ENCODE measurements around the gene PHC1. TPM values are rescaled to one million over a fixed set of nuclear protein-coding genes. Genes with fewer than 3 reads are reported as not detected.
A peak's percentile ranks its signal among the peaks of the same experiment; 100 is the strongest.
"Not testable (repeated sequence)": the region's sequence is repeated elsewhere in the genome, so short reads cannot be mapped to it uniquely, and the experiment has no call there.

Gene PHC1
- total RNA-seq: 25.5 TPM
- long read RNA-seq, transcript PHC1-214 (15 exons, 3,626 nt): major isoform, 5 of 21 reads
- long read RNA-seq, partial matches to known transcripts: 10 of 21 reads
- long read RNA-seq, other reads (novel, unspliced or antisense): 6 of 21 reads

DNA sequence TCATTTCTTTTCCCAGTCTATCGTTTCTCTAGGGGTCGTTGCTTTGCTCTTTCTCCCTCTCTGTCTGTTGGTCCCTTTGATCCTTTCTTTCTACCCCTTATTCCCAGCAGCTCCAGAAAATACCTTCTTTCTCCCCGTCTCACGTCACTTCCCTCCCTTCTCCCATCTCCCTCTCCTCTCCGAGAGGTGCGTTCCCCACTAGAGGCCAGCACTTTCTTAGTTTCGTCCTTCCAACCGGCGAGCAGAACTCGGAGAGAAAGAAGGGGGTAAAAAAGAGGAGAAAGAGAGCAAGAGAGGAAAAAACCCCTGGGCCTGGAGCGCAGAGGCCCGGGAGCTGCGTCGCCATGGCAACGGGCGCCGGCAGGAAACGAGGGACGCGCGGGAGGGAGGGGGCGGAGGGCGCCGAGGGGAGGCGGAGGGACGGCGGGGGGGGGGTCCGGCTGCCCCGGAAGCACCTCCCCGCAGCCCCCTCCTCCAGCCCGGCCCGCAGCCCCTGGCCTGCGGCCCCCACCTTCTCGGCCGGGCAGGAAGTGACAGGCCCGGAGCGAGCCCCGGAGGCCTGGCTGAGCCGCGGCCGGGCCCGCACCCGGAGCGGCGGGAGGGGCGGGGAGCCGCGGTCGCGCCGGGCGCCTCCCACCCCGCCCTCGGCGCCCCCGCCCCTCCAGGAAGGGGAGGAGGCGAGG lies at the start of gene PHC1:
Gene PHC1, plus strand, starts transcription at position 477 of the 683 bp plus-strand sequence. CDS start 3,169 bp downstream, outside the sequence.
- intact Hi-C loops (cut with DNase I): loop anchor here (2.0 to 5.0 kb wide), 2 partner anchors 35 to 217 kb away; partner anchors contain the start of genes M6PR and RIMKLB

DNA sequence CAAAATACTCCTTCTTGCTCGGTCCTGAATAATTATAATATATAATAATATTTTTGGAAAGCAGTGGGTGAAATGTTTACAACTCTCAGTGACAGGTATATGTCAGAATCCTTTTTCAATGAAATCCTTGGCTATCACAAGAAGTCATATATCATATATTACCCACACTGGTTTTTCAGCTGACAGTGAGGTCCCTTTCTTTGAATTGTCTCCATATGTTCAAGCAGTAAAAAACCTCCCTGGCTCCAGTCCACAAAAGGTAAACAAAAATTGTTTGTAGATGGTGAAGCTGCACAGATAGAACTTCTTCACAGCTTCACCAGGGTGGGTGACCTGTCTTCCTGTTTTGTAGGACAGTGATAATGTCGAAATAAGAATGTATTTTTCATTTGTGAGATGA lies 47.9 kb upstream of the PHC1 start:
- no peak for DNase-seq (ENCODE audit: low spot score)
- intact Hi-C loops (cut with DNase I): no loop called here

More for the DNA sequence above, at the start of gene PHC1:
- DNase-seq (ENCODE audit: low spot score): peak; percentile 89

DNA sequence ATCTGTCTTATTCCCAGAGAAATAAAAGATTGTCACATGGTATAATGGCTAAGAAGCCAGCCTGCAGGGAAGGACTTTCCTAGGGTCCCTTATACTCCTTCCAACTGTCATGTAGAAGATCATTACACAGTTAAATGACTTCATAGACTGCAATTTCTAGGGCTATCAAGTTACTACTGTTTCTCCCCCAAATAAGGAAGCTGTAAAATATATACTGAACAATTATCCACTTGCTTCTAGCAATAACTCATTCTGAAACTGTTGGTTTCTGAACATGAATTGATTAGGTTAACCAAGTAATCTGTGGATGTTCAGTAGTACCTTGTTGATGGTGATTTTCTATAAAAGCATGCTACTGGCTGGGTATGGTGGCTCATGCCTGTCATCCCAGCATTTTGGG lies 47.3 kb upstream of the PHC1 start:
- intact Hi-C loops (cut with DNase I): no loop called here
- no peak for DNase-seq (ENCODE audit: low spot score)

DNA sequence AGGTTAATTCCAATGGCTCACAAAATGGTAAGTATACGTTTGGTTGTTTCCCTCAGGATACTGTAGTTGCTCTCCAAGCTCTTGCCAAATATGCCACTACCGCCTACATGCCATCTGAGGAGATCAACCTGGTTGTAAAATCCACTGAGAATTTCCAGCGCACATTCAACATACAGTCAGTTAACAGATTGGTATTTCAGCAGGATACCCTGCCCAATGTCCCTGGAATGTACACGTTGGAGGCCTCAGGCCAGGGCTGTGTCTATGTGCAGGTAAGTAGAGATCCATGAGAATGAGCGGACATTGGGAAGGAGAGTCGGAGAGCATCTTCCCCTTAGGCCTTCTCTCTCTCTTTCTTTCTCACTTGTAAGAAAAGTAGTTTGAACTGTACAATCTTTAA lies 46.5 kb upstream of the PHC1 start:
- DNase-seq (ENCODE audit: low spot score): no peak
- intact Hi-C loops (cut with DNase I): no loop called here

DNA sequence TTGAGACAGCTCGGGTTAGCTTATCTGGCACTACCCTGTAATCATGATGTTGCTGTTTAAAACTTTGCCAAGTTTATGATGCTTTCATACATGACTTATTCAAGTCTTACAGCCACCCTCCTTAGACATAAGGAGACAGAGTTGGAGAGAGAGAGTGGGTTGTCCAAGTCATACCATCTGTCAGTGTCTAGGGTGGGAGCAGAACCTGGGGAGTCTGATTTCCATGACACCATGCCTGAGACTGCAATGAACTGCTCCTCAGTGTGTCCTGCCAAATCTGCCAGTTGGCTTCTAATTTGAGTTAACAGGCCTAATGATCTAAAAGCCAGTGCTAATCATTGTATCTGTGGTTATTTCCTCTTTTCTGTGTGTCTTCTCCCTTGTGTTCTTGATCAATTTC lies 43.7 kb upstream of the PHC1 start:
- intact Hi-C loops (cut with DNase I): no loop called here
- DNase-seq (ENCODE audit: low spot score): no peak

DNA sequence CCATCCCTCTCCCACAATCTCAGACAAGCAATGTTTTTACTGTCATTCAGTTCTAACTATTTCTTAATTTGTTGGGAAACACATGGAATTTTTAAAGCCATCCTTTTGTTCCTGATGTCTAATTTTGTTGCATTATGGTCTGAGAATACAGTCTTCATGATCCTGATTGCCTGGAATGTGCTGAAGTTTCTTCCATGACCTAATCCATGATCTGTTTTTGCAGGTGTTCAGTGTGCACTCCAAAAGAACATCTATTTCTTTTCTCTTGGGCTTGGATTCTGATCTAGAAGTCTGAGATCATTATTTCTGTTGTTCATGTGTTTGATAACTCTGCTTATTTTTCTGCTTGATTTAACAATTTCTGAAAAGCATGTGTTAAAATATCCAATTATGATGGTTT lies 43.2 kb upstream of the PHC1 start:
- no peak for DNase-seq (ENCODE audit: low spot score)

DNA sequence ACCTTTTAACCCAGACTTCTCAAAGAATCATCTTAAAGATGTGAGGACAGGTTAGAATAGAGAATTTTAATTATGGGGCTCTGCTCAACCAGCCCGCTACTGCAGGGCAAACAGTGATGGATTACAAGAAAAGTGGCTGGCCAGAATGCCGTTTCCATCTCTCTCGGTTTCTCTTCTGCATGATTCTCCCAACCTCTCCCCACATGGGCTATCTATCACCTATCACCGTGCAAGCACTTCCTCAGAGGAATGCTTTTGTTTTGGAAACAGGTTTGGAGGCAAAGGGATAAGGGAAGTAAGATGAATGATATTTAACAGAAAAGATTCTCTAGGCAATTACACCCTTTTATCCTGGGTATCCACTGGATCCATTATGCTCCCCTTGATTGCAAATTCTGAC lies 37.4 kb upstream of the PHC1 start:
- intact Hi-C loops (cut with DNase I): no loop called here
- DNase-seq (ENCODE audit: low spot score): no peak

More for the DNA sequence above, 43.2 kb upstream of the PHC1 start:
- intact Hi-C loops (cut with DNase I): no loop called here

DNA sequence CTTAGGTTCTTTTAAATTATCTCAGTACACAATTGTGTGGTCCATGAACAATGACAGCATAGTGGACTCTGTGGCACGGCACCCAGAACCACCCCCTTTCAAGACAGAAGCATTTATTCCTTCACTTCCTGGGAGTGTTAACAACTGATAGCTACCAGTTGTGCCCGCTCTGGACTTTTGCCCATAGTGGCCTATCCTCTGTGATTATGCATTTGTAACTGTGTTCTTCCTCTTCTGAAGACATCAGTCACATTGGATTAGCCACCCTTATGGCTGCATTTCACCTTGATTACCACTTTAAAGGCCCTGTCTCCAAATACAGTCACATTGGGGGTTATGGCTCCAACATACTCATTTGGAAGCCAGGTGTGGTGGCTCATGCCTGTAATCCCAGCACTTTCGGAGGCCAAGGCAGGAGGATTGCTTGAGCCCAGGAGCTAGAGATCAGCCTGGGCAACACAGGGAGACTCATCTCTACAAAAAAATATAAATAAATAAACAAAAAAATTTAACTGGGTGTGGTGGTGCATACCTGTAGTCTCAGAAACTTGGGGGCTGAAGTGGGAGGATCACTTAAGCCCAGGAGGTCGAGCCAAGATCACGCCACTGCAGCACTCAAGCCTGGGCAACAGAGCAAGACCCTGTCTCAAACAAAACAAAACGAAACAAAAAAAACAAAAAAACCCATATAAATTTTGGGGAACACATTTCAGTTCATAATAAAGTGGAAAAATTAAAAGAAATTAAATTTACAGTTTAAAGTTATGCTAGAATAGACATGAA lies 27.6 kb upstream of the PHC1 start:
- intact Hi-C loops (cut with DNase I): no loop called here
- no peak for DNase-seq (ENCODE audit: low spot score)

DNA sequence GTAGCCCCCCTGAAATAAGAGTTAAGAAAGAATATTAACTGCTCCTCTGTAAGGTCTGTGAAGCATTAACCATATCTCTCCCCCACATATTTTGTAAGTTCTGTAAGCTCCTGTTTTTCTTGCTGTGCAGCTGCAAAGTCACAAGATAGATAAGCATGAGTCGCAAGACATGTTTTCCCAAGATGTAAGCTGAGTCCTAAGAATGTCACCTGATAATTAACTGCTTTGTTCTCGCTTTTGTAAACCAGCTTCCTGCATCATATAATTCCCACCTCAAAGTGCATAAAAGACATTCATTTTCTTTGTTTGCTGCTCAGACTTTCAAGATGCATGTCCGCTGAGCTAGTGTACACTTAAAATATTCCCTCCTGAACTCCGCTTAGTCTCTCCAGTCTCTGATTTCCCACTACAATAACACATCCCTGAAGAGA lies 27.0 kb upstream of the PHC1 start:
- intact Hi-C loops (cut with DNase I): no loop called here
- DNase-seq (ENCODE audit: low spot score): no peak

DNA sequence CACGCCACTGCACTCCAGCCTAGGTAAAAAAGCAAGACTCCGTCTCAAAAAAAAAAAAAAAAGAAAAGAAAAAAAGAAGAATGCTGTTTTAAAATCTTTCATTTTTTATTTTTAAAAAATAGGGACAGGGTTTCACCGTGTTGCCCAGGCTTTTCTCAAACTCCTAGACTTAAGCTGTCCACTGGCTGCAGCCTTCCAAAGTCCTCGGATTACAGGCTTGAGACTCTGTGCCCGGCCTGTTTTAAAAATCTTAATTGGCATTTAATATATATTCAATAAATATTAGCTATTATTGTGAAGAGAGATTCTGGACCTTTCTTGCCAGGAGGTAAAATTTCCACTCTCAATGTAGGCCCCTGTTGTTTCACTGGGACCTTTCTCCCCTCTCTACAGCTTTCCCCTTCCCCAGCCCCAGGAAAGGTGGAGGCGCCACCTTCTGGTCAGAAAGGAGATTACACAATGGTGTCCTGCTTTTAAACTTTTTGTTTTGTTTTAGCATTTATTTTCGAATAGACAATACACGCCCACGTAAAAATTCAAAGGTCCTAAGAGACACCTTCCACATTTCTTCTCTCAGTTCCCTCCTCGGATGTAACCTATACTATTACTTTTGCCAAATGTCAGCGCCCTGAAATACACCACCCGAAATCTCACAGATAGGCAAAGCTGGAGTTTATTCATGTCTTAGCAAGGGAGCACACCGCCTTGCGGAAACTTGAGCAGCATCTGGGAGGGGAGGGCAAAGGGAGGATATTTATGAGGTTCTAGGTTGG lies 23.8 kb upstream of the PHC1 start:
- intact Hi-C loops (cut with DNase I): loop anchor here (5.0 kb wide), 3 partner anchors 152 to 233 kb away; no protein-coding TSS in a partner anchor
- no peak for DNase-seq (ENCODE audit: low spot score)

DNA sequence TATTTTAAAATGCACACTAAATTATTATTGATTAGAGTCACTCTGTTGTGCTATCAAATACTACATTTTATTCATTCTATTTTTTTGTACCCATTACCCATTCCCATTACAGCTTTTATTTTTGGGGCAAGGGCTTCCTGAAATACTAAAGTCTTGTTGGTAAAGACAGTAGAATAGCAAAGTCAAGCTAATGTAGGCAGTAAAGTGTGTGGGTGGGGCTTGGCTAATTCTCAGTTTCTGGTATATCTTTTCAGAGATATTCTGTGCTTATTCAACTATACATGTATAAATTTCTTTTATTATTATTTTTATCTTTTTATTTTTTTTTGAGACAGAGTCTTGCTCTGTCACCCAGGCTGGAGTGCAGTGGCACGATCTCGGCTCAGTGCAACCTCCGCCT lies 22.3 kb upstream of the PHC1 start:
- no peak for DNase-seq (ENCODE audit: low spot score)
- intact Hi-C loops (cut with DNase I): loop anchor here (5.0 kb wide), 3 partner anchors 150 to 235 kb away; no protein-coding TSS in a partner anchor

DNA sequence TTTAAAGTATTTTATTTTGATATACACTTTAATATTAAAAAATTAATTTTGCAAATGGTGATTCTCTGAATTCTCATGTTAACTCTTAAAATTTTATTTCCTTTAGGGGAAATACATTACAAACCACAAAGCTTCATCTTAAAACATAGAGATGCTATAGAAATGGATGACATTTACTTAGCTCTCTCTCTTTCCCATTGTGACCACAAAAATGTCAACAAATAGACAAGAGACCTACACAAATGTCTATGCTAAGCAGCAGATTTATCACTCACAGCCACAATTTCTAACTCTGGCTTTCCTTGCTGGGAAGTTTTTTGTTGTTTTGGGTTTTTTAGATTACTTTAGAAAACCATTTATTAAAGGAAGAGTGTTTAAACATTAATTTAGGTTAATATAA lies 19.9 kb upstream of the PHC1 start:
- no peak for DNase-seq (ENCODE audit: low spot score)
- intact Hi-C loops (cut with DNase I): loop anchor here (5.0 kb wide), 3 partner anchors 148 to 237 kb away; no protein-coding TSS in a partner anchor

DNA sequence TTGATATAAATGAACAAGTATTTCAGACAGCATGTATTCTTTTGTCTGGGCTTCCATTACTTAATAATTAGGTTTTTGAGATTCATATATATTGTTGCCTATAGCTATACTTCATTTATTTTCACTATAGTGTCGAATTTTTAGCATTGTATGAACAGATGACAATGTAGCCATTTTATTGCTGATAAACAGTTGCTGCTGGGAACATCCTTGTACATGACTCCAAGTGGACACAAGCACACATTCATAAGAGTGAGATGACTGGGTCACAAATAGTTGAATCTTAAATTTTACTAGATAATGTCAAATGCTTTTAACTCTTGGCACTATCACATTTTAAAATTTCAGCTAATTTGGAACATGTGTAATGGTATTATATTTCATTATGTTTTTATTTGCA lies 19.3 kb upstream of the PHC1 start:
- intact Hi-C loops (cut with DNase I): loop anchor here (5.0 kb wide), 3 partner anchors 147 to 238 kb away; no protein-coding TSS in a partner anchor
- DNase-seq (ENCODE audit: low spot score): no peak

DNA sequence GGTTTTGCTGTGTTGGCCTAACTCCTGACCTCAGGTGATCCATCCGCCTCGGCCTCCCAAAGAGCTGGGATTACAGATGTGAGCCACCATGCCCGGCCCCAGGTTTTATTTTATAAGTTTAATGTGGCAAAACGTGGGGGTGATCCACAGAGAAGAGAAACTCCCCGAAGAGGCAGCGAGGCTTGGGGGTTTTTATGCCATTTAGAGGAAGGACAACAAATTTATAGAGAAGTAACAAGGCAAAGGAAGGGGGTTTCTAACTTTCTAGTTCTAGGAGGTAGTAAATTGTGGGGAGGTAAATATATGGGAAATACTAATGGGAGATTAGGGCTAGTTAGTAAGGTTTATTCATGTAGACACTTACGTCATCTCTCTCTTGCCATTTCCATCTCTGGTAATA lies 17.2 kb upstream of the PHC1 start:
- DNase-seq (ENCODE audit: low spot score): no peak
- intact Hi-C loops (cut with DNase I): no loop called here

DNA sequence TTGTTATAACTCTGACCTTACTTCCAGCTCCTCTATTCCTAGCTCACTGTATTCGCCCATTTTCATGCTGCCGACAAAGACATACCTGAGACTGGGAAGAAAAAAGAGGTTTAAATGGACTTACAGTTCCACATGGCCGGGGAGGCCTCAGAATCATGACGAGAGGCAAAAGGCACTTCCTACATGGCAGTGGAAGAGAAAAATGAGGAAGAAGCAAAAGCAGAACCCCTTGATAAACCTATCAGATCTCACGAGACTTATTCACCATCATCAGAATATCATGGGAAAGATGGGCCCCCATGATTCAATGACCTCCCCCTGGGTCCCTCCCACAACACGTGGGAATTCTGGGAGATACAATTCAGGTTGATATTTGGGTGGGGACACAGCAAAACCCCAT lies 14.5 kb upstream of the PHC1 start:
- intact Hi-C loops (cut with DNase I): no loop called here
- no peak for DNase-seq (ENCODE audit: low spot score)

DNA sequence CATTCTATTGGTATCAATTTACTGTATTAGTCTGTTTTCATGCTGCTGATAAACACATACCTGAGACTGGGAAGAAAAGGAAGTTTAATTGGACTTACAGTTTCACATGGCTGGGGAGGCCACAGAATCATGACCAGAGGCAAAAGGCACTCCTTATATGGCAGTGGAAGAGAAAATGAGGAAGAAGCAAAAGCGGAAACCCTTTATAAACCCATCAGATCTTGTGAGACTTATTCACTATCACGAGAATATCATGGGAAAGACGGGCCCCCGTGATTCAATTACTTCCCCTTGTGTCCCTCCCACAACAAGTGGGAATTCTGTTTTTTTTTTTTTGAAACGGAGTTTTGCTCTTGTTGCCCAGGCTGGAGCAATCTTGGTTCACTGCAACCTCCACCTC lies 11.6 kb upstream of the PHC1 start:
- DNase-seq (ENCODE audit: low spot score); intact Hi-C loops (cut with DNase I): not testable (repeated sequence)

DNA sequence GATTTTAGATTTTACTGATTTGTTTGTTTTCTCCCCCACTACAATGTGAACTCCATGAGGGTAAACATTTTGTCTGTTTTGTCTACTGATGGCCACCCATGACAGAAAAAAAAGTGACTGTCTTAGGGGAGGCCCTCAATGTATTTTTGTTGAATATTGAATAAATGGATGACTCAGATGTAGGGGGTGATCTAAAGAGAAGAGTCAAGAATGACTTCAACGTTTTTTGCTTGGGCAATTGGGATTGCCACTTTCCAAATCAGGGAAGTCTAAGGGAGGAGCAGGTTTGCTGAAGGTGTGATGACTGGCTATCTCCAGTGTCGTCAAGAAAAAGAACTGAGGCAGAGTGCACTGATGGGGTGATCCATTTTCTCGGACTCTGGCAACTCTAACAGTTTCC lies 10.7 kb upstream of the PHC1 start:
- intact Hi-C loops (cut with DNase I): no loop called here
- no peak for DNase-seq (ENCODE audit: low spot score)

DNA sequence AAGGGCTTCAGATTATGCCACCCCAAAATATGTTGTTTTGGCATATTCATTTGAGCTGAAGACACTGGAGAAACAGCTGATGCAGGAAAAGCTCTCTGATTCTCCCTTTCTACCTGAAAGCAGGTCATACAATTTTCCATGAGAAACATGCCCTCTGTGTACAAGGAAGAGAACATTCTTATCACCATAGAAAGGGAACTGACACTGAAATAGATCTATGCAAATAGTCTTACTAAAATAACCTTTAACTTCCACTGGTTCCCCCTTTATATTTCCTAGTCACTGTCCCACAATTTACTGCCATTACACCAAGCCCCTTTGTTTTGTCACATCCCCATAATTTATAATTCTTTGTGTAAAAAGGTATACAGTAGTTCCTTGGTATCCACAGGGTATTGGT lies 9.6 kb upstream of the PHC1 start:
- intact Hi-C loops (cut with DNase I): no loop called here
- DNase-seq (ENCODE audit: low spot score): no peak

DNA sequence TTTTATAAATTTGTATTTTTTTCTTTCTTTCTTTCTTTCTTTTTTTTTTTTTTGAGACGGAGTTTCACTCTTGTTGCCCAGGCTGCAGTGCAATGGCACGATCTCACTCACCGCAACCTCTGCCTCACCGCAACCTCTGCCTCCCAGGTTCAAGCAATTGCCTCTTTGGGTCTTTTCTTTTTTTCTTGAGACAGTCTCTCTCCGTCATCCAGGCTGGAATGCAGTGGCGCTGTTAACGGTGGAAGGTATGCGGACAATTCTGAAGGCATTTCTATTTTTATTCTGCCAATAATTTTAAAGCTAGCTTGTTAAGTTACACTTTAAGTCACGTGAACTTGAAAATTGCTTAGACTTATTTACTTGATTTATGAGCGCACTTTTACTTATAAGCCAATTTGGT lies 8.8 kb upstream of the PHC1 start:
- intact Hi-C loops (cut with DNase I): no loop called here
- no peak for DNase-seq (ENCODE audit: low spot score)

Measured in cardiac septum (tissue), 1 donor.